Inferior parietal cortex (tissue), 1 donor: ENCODE results near the gene TIMM13.
"Not testable (repeated sequence)": the region's sequence is repeated elsewhere in the genome, so short reads cannot be mapped to it uniquely, and the experiment has no call there.

Source experiments
- DNase-seq: peaks from one replicate; pipeline ENCODE4 v3.0.0-alpha.2; 2016; ENCODE audit errors: extremely low spot score

The TIMM13 gene

GRCh38 chr19:2431318-2432055, 4.1 kb upstream of the TIMM13 start:
- no peak for DNase-seq

GRCh38 chr19:2429917-2430535, 2.6 kb upstream of the TIMM13 start:
- no peak for DNase-seq

- no peak for DNase-seq
Observed at GRCh38 chr19:2428756-2429711, 1.6 kb upstream of the TIMM13 start.

- peak; percentile 6 for DNase-seq
Observed at GRCh38 chr19:2428321-2428690, 920 bp upstream of the TIMM13 start.

GRCh38 chr19:2426611-2427428, 566 bp downstream of the TIMM13 start:
- no peak for DNase-seq

- DNase-seq = no peak
Observed at GRCh38 chr19:2425622-2426581, 1.5 kb downstream of the TIMM13 start.

- DNase-seq = no peak
Observed at GRCh38 chr19:2424686-2425621, 2.4 kb downstream of the TIMM13 start.

GRCh38 chr19:2423915-2424685, 3.3 kb downstream of the TIMM13 start:
- no peak for DNase-seq

- DNase-seq = no peak
Observed at GRCh38 chr19:2423071-2423914, 4.1 kb downstream of the TIMM13 start.

GRCh38 chr19:2421581-2422306, 5.6 kb downstream of the TIMM13 start:
- DNase-seq = no peak

GRCh38 chr19:2420490-2420889, 6.9 kb downstream of the TIMM13 start:
- DNase-seq = no peak

- no peak for DNase-seq
Observed at GRCh38 chr19:2419754-2420153, 7.6 kb downstream of the TIMM13 start.

- no peak for DNase-seq
Observed at GRCh38 chr19:2417881-2418406, 9.4 kb downstream of the TIMM13 start.

- not testable (repeated sequence) for DNase-seq
Observed at GRCh38 chr19:2417436-2417835, 9.9 kb downstream of the TIMM13 start.

- DNase-seq = no peak
Observed at GRCh38 chr19:2416321-2417097, 10.9 kb downstream of the TIMM13 start.

- no peak for DNase-seq
Observed at GRCh38 chr19:2415973-2416319, 11.4 kb downstream of the TIMM13 start.
